NOMO-1 treated with dmso at 0.1 percent for 144 hours (cell line): ENCODE results near the gene YBEY.
"Not testable (repeated sequence)": the region's sequence is repeated elsewhere in the genome, so short reads cannot be mapped to it uniquely, and the experiment has no call there.

Source experiments
- DNase-seq: peaks from one replicate; lab custom pipeline; 2025; ENCODE audit not compliant: unreplicated experiment; lab: John Stamatoyannopoulos, UW

The YBEY gene

GRCh38 chr21:46299167-46299566 lies 13.0 kb downstream of the YBEY start:
- DNase-seq = no peak

- DNase-seq = no peak
Measured at GRCh38 chr21:46301759-46302158, 15.6 kb downstream of the YBEY start.

- no peak for DNase-seq
Measured at GRCh38 chr21:46304437-46304836, 18.3 kb downstream of the YBEY start.

- no peak for DNase-seq
Measured at GRCh38 chr21:46304955-46305354, 18.8 kb downstream of the YBEY start.

GRCh38 chr21:46307625-46308024 lies 21.5 kb downstream of the YBEY start:
- DNase-seq = no peak

- no peak for DNase-seq
Measured at GRCh38 chr21:46308431-46308830, 22.3 kb downstream of the YBEY start.

GRCh38 chr21:46310260-46310659 lies 24.1 kb downstream of the YBEY start:
- DNase-seq = not testable (repeated sequence)

GRCh38 chr21:46311568-46311967 lies 25.4 kb downstream of the YBEY start:
- DNase-seq = no peak

GRCh38 chr21:46312949-46313348 lies 26.8 kb downstream of the YBEY start:
- no peak for DNase-seq

- DNase-seq = no peak
Measured at GRCh38 chr21:46314441-46315020, 28.4 kb downstream of the YBEY start.

GRCh38 chr21:46316708-46317324 lies 30.7 kb downstream of the YBEY start:
- no peak for DNase-seq

- no peak for DNase-seq
Measured at GRCh38 chr21:46317710-46318463, 31.7 kb downstream of the YBEY start.

- DNase-seq = no peak
Measured at GRCh38 chr21:46318464-46318845, 32.3 kb downstream of the YBEY start.

- DNase-seq = no peak
Measured at GRCh38 chr21:46319186-46319585, 33.0 kb downstream of the YBEY start.

- DNase-seq = no peak
Measured at GRCh38 chr21:46320331-46320801, 34.2 kb downstream of the YBEY start.

- DNase-seq = no peak
Measured at GRCh38 chr21:46322351-46323226, 36.4 kb downstream of the YBEY start.

- no peak for DNase-seq
Measured at GRCh38 chr21:46323227-46323709, 37.1 kb downstream of the YBEY start.

- DNase-seq = peak; percentile 96
Measured at GRCh38 chr21:46323710-46324389, 37.7 kb downstream of the YBEY start, which contains the start of the genes C21orf58 and PCNT. Gene C21orf58, minus strand, starts transcription at chr21:46323870. Its CDS starts 1,132 bp downstream, at chr21:46322738. Gene PCNT, plus strand, starts transcription at chr21:46324156. Its CDS starts 73 bp downstream, at chr21:46324229.

GRCh38 chr21:46324390-46325072 lies 38.4 kb downstream of the YBEY start:
- DNase-seq = peak; percentile 64
